Liver (tissue), 9 donors: ENCODE data around the gene SCAF1. TPM values are rescaled to one million over a fixed set of nuclear protein-coding genes. Genes with fewer than 3 reads are reported as not detected.

Experiments used
- DNase-seq: peaks from one replicate; pipeline ENCODE4 v3.0.0-alpha.2; 2017; ENCODE audit warnings: low spot score
- H3K27ac ChIP-seq, 2 donors: one replicate each; pipeline ENCODE4 v1.7.0; 2013; ENCODE audit warnings: inconsistent platforms in 2 of 2, low read length in 2 of 2, control low read depth in 1 of 2, low read depth in 1 of 2, mild to moderate bottlenecking in 1 of 2
- H3K27me3 ChIP-seq, 4 donors: one replicate each; pipeline versions ENCODE4 v1.6.1 to v1.7.0; 2013; ENCODE audit warnings: low read length in 3 of 4, inconsistent platforms in 1 of 4, mild to moderate bottlenecking in 1 of 4, moderate library complexity in 1 of 4; ENCODE audit not compliant: control insufficient read depth in 4 of 4, insufficient read depth in 4 of 4
- H3K36me3 ChIP-seq, 4 donors: one replicate each; pipeline versions ENCODE4 v1.6.1 to v1.7.0; 2013; ENCODE audit warnings: low read length in 3 of 4, mild to moderate bottlenecking in 3 of 4, low read depth in 1 of 4, moderate library complexity in 1 of 4; ENCODE audit not compliant: control insufficient read depth in 4 of 4, insufficient read depth in 3 of 4
- H3K4me1 ChIP-seq, 4 donors: one replicate each; pipeline versions ENCODE4 v1.6.1 to v1.7.0; 2013; ENCODE audit warnings: low read length in 3 of 4, mild to moderate bottlenecking in 3 of 4, moderate library complexity in 1 of 4; ENCODE audit not compliant: control insufficient read depth in 4 of 4, insufficient read depth in 4 of 4
- H3K4me3 ChIP-seq, 3 donors: one replicate each; pipeline versions ENCODE4 v1.6.1 to v1.7.0; 2013; ENCODE audit warnings: low read length in 3 of 3, control low read depth in 1 of 3, low read depth in 1 of 3, mild to moderate bottlenecking in 1 of 3
- H3K9ac ChIP-seq, 2 donors: one replicate each; pipeline ENCODE4 v1.7.0; 2013; ENCODE audit warnings: low read length in 2 of 2, mild to moderate bottlenecking in 2 of 2, moderate library complexity in 2 of 2, control low read depth in 1 of 2, low read depth in 1 of 2
- H3K9me3 ChIP-seq, 4 donors: one replicate each; pipeline versions ENCODE4 v1.6.1 to v1.7.0; 2013; ENCODE audit warnings: low read length in 3 of 4; ENCODE audit not compliant: control insufficient read depth in 4 of 4
- CTCF ChIP-seq: fragments of 150-350 bp; IDR thresholded peaks from 2 replicates; pipeline ENCODE4 v1.5.1; 2017; ENCODE audit warnings: improper control_type of control experiment, low read depth, low read length; ENCODE audit not compliant: missing input control
- EGR1 ChIP-seq, 2 donors: IDR thresholded peaks; 2 replicates each; pipeline ENCODE4 v1.6.1; 2016 to 2018; ENCODE audit warnings: antibody characterized with exemption in 2 of 2, low read depth in 2 of 2
- FOXA1 ChIP-seq: IDR thresholded peaks from 2 replicates; pipeline ENCODE4 v1.6.1; 2016; ENCODE audit warnings: antibody characterized with exemption
- FOXA2 ChIP-seq: IDR thresholded peaks from 2 replicates; pipeline ENCODE4 v1.6.1; 2016; ENCODE audit warnings: antibody characterized with exemption
- GABPA ChIP-seq, 2 donors: IDR thresholded peaks in 1 of 2; conservative IDR thresholded peaks in 1 of 2; 2 replicates each; pipeline ENCODE4 v1.6.1; 2016; ENCODE audit warnings: antibody characterized with exemption in 2 of 2, mild to moderate bottlenecking in 1 of 2, moderate library complexity in 1 of 2
- HNF4A ChIP-seq, 2 donors: conservative IDR thresholded peaks; 2 replicates each; pipeline ENCODE4 v1.6.1; 2016; ENCODE audit warnings: antibody characterized with exemption in 2 of 2, mild to moderate bottlenecking in 2 of 2
- HNF4G ChIP-seq: IDR thresholded peaks from 2 replicates; pipeline ENCODE4 v1.6.1; 2016; ENCODE audit warnings: antibody characterized with exemption
- JUND ChIP-seq, 2 donors: IDR thresholded peaks; 2 replicates each; pipeline ENCODE4 v1.6.1; 2016; ENCODE audit warnings: antibody characterized with exemption in 2 of 2
- MAX ChIP-seq: IDR thresholded peaks from 2 replicates; pipeline ENCODE4 v1.6.1; 2016; ENCODE audit warnings: antibody characterized with exemption
- NR2F2 ChIP-seq: IDR thresholded peaks from 2 replicates; pipeline ENCODE4 v1.6.1; 2016; ENCODE audit warnings: antibody characterized with exemption
- RAD21 ChIP-seq, 2 donors: IDR thresholded peaks; 2 replicates each; pipeline ENCODE4 v1.6.1; 2016; ENCODE audit warnings: antibody characterized with exemption in 2 of 2, mild to moderate bottlenecking in 2 of 2
- RXRA ChIP-seq, 2 donors: IDR thresholded peaks; 2 replicates each; pipeline ENCODE4 v1.6.1; 2017 to 2018; ENCODE audit warnings: antibody characterized with exemption in 2 of 2, mild to moderate bottlenecking in 1 of 2
- SP1 ChIP-seq: IDR thresholded peaks from 2 replicates; pipeline ENCODE4 v1.6.1; 2018; ENCODE audit warnings: antibody characterized with exemption, mild to moderate bottlenecking
- TAF1 ChIP-seq: conservative IDR thresholded peaks from 2 replicates; pipeline ENCODE4 v1.6.1; 2016; ENCODE audit warnings: antibody characterized with exemption, mild to moderate bottlenecking
- YY1 ChIP-seq: IDR thresholded peaks from 2 replicates; pipeline ENCODE4 v1.6.1; 2016; ENCODE audit warnings: antibody characterized with exemption, mild to moderate bottlenecking
- WGBS: extraction: QIAGEN DNeasy Blood & Tissue Kit; methylation state at CpG from one replicate; pipeline ENCODE4 v1.1.7; 2013; 5-methylcytosine and 5-hydroxymethylcytosine counted together
- polyA plus RNA-seq, 2 donors: library from polyadenylated mRNA; stranded (reverse) in 1 of 2; unstranded in 1 of 2; fragments of 200-250 nt in 1 of 2; fragments of >200 nt in 1 of 2; fragmentation: Nextera tagmentation in 1 of 2; extraction: Ambion mirVana in 1 of 2; gene quantifications; one replicate each; pipeline versions ENCODE4 v1.2.1 to v1.2.3, GENCODE V29; 2013 to 2015
- total RNA-seq, 2 donors: library from RNA; depleted of rRNA; stranded (reverse); fragments of >200 nt; gene quantifications; one replicate each; pipeline ENCODE4 v1.2.3, GENCODE V29; 2014
- TF ChIP-seq, protein P1 (sequence below): IDR thresholded peaks from 2 replicates; pipeline ENCODE4 v1.6.1; 2016; ENCODE audit warnings: antibody characterized with exemption
- TF ChIP-seq, protein P2 (sequence below): IDR thresholded peaks from 2 replicates; pipeline ENCODE4 v1.6.1; 2016; ENCODE audit warnings: antibody characterized with exemption, mild to moderate bottlenecking
- TF ChIP-seq, protein P3 (sequence below): IDR thresholded peaks from 2 replicates; pipeline ENCODE4 v1.6.1; 2016; ENCODE audit warnings: antibody characterized with exemption
- donor health status: healthy.
- donor health status: healthy.
- donor health status: healthy.
- donor health status: healthy.
- donor health status: healthy.

SCAF1 gene
- total and polyA plus RNA-seq, 4 donors = 4.6 to 17.6 (median 9.9) TPM

DNA sequence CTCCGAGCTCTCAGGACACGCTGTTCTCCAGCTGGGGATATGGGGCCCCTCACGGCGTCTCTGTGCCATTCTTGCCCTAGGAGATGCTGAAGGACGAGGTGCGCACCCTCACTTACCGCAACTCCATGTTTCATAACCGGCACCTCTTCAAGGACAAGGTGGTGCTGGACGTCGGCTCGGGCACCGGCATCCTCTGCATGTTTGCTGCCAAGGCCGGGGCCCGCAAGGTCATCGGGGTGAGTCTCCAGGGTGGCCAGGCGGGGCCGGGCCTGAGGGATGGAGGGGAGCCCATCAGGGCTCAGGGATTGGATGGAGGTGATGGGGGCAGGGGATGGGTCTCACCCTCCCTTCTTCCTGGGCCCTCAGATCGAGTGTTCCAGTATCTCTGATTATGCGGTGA lies 39.8 kb downstream of the SCAF1 start:
- Histone ChIP-seq H3K27ac (no peak overlapping the region), H3K9ac (no peak overlapping the region), H3K27me3 (no peaks in the 10 kb centered on the region), H3K4me1 (peaks cover 2 to 37% (median 20%) of the 10 kb centered on the region in 4 donors), H3K4me3 (no peak overlapping the region), H3K36me3 (peaks cover 6 to 39% (median 13%) of the 10 kb centered on the region in 4 donors), H3K9me3 (no peaks in the 10 kb centered on the region)
- TF ChIP-seq, protein P1, sequence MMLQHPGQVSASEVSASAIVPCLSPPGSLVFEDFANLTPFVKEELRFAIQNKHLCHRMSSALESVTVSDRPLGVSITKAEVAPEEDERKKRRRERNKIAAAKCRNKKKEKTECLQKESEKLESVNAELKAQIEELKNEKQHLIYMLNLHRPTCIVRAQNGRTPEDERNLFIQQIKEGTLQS = no peak
- TF ChIP-seq, protein P2, sequence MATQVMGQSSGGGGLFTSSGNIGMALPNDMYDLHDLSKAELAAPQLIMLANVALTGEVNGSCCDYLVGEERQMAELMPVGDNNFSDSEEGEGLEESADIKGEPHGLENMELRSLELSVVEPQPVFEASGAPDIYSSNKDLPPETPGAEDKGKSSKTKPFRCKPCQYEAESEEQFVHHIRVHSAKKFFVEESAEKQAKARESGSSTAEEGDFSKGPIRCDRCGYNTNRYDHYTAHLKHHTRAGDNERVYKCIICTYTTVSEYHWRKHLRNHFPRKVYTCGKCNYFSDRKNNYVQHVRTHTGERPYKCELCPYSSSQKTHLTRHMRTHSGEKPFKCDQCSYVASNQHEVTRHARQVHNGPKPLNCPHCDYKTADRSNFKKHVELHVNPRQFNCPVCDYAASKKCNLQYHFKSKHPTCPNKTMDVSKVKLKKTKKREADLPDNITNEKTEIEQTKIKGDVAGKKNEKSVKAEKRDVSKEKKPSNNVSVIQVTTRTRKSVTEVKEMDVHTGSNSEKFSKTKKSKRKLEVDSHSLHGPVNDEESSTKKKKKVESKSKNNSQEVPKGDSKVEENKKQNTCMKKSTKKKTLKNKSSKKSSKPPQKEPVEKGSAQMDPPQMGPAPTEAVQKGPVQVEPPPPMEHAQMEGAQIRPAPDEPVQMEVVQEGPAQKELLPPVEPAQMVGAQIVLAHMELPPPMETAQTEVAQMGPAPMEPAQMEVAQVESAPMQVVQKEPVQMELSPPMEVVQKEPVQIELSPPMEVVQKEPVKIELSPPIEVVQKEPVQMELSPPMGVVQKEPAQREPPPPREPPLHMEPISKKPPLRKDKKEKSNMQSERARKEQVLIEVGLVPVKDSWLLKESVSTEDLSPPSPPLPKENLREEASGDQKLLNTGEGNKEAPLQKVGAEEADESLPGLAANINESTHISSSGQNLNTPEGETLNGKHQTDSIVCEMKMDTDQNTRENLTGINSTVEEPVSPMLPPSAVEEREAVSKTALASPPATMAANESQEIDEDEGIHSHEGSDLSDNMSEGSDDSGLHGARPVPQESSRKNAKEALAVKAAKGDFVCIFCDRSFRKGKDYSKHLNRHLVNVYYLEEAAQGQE = no peak
- TF ChIP-seq JUND (IDR thresholded peaks at IDR 0.05) (no peak), RXRA (IDR thresholded peaks at IDR 0.05) (no peak), FOXA2 (no peak), RAD21 (IDR thresholded peaks at IDR 0.05) (no peak), CTCF (no peak), GABPA (IDR thresholded peaks at IDR 0.05 in 1 of 2, conservative IDR thresholded peaks at IDR 0.05 in 1 of 2) (no peak), MAX (no peak), HNF4A (conservative IDR thresholded peaks at IDR 0.05) (no peak), SP1 (no peak), EGR1 (IDR thresholded peaks at IDR 0.05; ENCODE audit: low read depth in 2 of 2) (no peak), HNF4G (no peak), YY1 (no peak), NR2F2 (no peak), FOXA1 (no peak), TAF1 (no peak)
- TF ChIP-seq, protein P3, sequence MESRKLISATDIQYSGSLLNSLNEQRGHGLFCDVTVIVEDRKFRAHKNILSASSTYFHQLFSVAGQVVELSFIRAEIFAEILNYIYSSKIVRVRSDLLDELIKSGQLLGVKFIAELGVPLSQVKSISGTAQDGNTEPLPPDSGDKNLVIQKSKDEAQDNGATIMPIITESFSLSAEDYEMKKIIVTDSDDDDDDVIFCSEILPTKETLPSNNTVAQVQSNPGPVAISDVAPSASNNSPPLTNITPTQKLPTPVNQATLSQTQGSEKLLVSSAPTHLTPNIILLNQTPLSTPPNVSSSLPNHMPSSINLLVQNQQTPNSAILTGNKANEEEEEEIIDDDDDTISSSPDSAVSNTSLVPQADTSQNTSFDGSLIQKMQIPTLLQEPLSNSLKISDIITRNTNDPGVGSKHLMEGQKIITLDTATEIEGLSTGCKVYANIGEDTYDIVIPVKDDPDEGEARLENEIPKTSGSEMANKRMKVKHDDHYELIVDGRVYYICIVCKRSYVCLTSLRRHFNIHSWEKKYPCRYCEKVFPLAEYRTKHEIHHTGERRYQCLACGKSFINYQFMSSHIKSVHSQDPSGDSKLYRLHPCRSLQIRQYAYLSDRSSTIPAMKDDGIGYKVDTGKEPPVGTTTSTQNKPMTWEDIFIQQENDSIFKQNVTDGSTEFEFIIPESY = no peak
- no peak for DNase-seq
- WGBS = 90% methylated on average over 19 of the region's 19 CpGs
